Neural crest cell (in vitro differentiated cells): ENCODE measurements around the gene C18orf32. TPM values are rescaled to one million over a fixed set of nuclear protein-coding genes. Genes with fewer than 3 reads are reported as not detected.
A peak's percentile ranks its signal among the peaks of the same experiment; 100 is the strongest.

Experiments used
- DNase-seq: peaks from one replicate; pipeline ENCODE4 v3.0.0; 2021; ENCODE audit warnings: low read depth, mixed read lengths, low spot score
- H3K27ac Mint-ChIP-seq: one replicate; pipeline ENCODE4 v1.8.0; 2021; ENCODE audit warnings: mild to moderate bottlenecking, mixed read lengths; ENCODE audit not compliant: unreplicated experiment
- H3K27me3 Mint-ChIP-seq: 2 replicates; pipeline ENCODE4 v1.8.0; 2021; ENCODE audit warnings: low read depth, mild to moderate bottlenecking, mixed read lengths
- H3K36me3 Mint-ChIP-seq: 2 replicates; pipeline ENCODE4 v1.8.0; 2021; ENCODE audit warnings: low read depth, mild to moderate bottlenecking, mixed read lengths
- H3K4me1 Mint-ChIP-seq: 2 replicates; pipeline ENCODE4 v1.8.0; 2021; ENCODE audit warnings: mixed read lengths
- H3K4me3 Mint-ChIP-seq: one replicate; pipeline ENCODE4 v1.8.0; 2021; ENCODE audit warnings: mild to moderate bottlenecking, mixed read lengths
- H3K9me3 Mint-ChIP-seq: 2 replicates; pipeline ENCODE4 v1.8.0; 2021; ENCODE audit warnings: mixed read lengths
- CTCF ChIP-seq: fragments of 200-600 bp; sonication (generic); conservative IDR thresholded peaks from 2 replicates; pipeline ENCODE4 v1.5.0; 2021; ENCODE audit warnings: antibody characterized with exemption, mild to moderate bottlenecking
- total RNA-seq: library from RNA; stranded (reverse); gene quantifications from 2 replicates; pipeline ENCODE4 v1.2.1, GENCODE V29; 2021

Gene C18orf32
- total RNA-seq, 1 donor from 2014 or later: 32.0 TPM

GRCh38 chr18:49490246-49490762 lies 3.3 kb upstream of the C18orf32 start:
- no peak for DNase-seq
- Mint-ChIP-seq H3K4me3 (peak overlapping the region; percentile 95), H3K36me3 (peaks cover 27% of the 10 kb centered on the region), H3K4me1 (peaks cover 77% of the 10 kb centered on the region), H3K27ac (no peak overlapping the region), H3K9me3 (no peaks in the 10 kb centered on the region), H3K27me3 (peaks cover 17% of the 10 kb centered on the region)
- TF ChIP-seq CTCF: no peak

GRCh38 chr18:49487711-49488310 lies 777 bp upstream of the C18orf32 start:
- Mint-ChIP-seq H3K4me3 (peak overlapping the region; percentile 95), H3K27ac (peak overlapping the region; percentile 65), H3K27me3 (peaks cover 3% of the 10 kb centered on the region), H3K4me1 (peaks cover 60% of the 10 kb centered on the region), H3K36me3 (peaks cover 32% of the 10 kb centered on the region), H3K9me3 (no peaks in the 10 kb centered on the region)
- no peak for DNase-seq
- no peak for TF ChIP-seq CTCF

- Mint-ChIP-seq H3K4me3 (peak overlapping the region; percentile 95), H3K9me3 (no peaks in the 10 kb centered on the region), H3K36me3 (peaks cover 33% of the 10 kb centered on the region), H3K4me1 (peaks cover 49% of the 10 kb centered on the region), H3K27me3 (no peaks in the 10 kb centered on the region), H3K27ac (peak overlapping the region; percentile 98)
- TF ChIP-seq CTCF: no peak
- DNase-seq: no peak
Observed at GRCh38 chr18:49486606-49486952, 455 bp downstream of the C18orf32 start.

GRCh38 chr18:49486134-49486533 lies 900 bp downstream of the C18orf32 start:
- Mint-ChIP-seq H3K9me3 (no peaks in the 10 kb centered on the region), H3K27me3 (no peaks in the 10 kb centered on the region), H3K27ac (peak overlapping the region; percentile 98), H3K4me3 (peak overlapping the region; percentile 95), H3K4me1 (peaks cover 45% of the 10 kb centered on the region), H3K36me3 (peaks cover 28% of the 10 kb centered on the region)
- DNase-seq: no peak
- no peak for TF ChIP-seq CTCF

- Mint-ChIP-seq H3K36me3 (peaks cover 15% of the 10 kb centered on the region), H3K27me3 (no peaks in the 10 kb centered on the region), H3K27ac (no peak overlapping the region), H3K4me3 (peak overlapping the region; percentile 61), H3K4me1 (peaks cover 21% of the 10 kb centered on the region), H3K9me3 (no peaks in the 10 kb centered on the region)
- DNase-seq: no peak
- no peak for TF ChIP-seq CTCF
Observed at GRCh38 chr18:49483198-49483597, 3.8 kb downstream of the C18orf32 start.
